ENCODE results near the gene MSMO1. TPM values are rescaled to one million over a fixed set of nuclear protein-coding genes. Genes with fewer than 3 reads are reported as not detected.

MSMO1 gene
- 73.3 TPM for total RNA-seq

GRCh38 chr4:165327211-165328100, at the start of gene MSMO1:
Gene MSMO1 (plus strand): TSS chr4:165327669. CDS start chr4:165333371, 5,702 bp downstream.

DNA sequence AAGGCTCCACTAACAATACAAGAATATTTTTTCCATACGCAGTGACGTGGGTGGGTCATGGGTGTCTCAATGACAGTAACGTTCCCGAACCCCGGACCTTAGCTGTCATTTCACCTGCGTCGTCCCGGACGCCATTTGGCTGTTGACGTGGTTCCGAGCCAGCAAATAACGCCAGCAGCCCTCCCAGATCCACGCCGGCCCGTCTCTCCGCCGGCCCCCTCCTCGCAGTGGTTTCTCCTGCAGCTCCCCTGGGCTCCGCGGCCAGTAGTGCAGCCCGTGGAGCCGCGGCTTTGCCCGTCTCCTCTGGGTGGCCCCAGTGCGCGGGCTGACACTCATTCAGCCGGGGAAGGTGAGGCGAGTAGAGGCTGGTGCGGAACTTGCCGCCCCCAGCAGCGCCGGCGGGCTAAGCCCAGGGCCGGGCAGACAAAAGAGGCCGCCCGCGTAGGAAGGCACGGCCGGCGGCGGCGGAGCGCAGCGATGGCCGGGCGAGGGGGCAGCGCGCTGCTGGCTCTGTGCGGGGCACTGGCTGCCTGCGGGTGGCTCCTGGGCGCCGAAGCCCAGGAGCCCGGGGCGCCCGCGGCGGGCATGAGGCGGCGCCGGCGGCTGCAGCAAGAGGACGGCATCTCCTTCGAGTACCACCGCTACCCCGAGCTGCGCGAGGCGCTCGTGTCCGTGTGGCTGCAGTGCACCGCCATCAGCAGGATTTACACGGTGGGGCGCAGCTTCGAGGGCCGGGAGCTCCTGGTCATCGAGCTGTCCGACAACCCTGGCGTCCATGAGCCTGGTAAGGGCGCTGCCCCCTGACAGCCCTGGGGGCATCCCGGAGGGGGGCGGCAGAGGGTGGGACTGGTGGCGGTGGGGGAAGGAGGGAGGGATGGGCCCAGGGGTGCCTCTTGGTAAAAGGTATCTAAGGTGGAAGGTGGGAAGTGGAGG, 51.5 kb downstream of the MSMO1 start, which contains the start of gene CPE:
CPE (plus strand) TSS at position 264 of the 933 bp plus-strand sequence; CDS start at position 478, 214 bp downstream.

Other genes with a start within 250 kb of the MSMO1 start
- gene TMEM192, start 214.8 kb upstream of the MSMO1 start, total RNA-seq: 20.9 TPM
- gene KLHL2, start 120.1 kb upstream of the MSMO1 start, total RNA-seq: 25.5 TPM
- gene CPE, start 51.3 kb downstream of the MSMO1 start, total RNA-seq: 374 TPM